HG02943 (cell line): ENCODE measurements around the gene SMIM36.
"Not testable (repeated sequence)": the region's sequence is repeated elsewhere in the genome, so short reads cannot be mapped to it uniquely, and the experiment has no call there.

Source experiments
- ATAC-seq: cut with Tn5 transposase; IDR thresholded peaks from one replicate; pipeline ENCODE4 v1.9.1; 2021; ENCODE audit warnings: mild to moderate bottlenecking, low read depth, moderate library complexity; ENCODE audit not compliant: unreplicated experiment

SMIM36 gene

DNA sequence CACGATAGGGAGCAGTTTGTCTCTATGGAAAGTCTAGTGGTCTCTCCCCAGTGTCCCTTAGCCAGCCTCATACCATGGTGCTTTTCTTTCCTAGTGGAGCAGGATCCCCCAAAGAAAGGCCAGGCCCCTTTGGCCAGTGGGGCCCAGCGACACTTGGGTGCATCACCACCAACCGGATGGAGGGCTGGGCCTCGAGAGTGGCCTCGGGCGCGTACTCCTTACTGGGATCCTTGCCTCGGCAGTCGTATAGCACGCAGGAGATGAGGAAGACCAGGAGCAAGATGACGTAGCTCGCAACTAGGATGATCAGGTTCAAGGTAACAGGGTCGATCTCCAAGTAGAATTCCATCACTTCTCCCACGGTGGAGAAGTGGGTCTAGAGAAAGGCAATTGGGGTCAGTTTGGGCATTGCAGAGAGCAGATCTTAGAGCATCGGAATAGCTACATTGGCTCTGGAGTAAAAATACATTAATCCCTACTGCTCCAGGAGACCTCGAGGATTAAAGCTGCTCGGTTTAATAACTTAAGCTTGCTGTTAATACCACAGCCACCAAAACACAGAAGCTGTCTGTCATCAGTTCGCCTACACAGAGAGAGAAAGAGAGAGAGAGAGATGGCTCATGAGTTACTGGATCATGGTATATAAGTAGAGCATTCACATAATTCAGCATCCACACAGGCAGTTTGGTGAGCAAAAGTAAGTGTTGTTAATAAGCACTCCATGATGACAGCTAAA, at the start of gene SMIM36:
SMIM36 (minus strand) TSS at position 467 of the 736 bp plus-strand sequence.
- ATAC-seq, result no peak

DNA sequence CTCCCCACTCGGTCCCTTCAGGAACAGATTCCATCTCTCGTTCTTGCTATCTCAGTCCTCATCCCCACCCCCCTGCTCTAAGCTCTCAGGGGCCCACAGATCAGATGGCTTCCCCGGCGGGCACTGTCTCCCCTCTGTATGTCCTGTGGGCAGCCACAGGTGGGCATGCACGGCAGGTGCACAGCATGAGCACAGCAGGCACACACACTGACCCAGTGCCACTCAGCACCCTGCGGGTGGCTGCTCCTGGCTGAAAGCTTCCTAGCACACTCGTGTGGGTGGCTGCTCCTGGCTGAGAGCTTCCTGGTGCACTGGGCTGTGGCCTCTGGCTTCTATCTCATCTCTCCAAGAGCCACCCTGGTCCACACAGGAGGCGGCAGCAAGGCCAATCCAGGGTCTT, 44.5 kb upstream of the SMIM36 start:
- ATAC-seq, result no peak

DNA sequence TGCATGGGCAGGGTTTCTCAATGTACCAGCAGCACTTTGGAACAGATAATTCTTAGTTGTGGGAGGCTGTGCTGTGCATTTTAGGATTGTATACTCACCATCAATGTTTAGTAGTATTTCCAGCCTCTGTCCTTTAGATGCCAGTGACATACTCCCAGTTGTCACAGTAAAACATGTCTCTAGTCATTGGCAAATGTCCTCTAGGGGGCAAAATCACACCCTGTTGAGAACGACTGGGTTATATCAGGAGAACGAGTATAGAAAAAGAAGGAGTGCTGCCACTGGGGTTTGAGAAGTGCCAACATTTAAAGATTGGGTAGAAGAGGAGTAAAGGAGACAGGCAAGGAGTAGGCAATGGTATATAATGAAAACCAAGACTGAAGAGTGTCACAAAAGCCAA, 37.9 kb upstream of the SMIM36 start:
- no peak for ATAC-seq

DNA sequence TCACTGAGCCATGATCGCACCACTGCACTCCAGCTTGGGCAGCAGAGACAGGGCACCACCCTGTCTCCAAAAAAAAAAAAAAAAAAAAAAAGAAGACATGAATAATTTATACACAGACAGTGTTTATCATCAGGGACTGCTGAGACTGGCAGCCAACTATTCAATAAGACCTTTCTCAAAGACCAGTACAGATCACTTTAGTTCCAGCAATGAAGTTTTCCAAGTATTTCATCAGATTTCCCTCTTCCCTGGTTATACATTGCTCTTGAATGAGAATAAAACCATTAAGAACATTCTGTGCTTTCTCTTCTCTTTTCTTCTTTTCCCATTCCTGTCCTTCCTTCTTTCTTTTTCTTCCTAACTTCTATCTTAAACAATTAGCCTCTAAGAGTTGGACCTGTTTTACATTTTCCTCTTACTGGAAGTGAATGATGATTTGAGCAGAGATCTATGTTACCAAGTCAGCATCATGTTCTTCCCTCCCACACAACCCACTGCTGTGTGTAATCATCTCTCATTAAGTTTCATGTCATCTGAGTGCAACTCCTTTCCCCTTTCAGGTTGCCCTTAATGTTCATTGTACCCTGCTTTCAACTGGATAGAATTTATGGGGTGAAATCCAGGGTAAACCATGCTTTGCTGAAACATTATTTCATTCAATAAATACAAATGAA, 35.9 kb upstream of the SMIM36 start:
- no peak for ATAC-seq

DNA sequence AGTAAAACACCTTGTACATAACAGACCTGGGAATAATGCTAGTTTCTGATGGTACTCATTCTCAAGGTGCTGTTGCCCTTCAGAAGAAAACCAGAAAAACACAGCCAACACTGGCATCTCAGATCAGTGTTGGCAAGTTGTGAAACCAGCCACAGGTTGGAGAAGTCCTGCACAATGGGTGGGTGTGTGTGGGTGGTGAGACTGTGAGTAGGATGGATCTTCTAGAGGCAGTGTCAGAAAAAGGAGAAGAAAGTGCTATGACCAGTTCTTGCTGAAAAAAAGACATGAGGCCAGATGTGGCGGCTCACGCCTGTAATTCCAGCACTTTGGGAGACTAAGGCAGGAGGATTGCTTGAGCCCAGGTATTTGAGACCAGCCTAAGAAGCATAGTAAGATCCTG, 35.2 kb upstream of the SMIM36 start:
- ATAC-seq, result no peak

DNA sequence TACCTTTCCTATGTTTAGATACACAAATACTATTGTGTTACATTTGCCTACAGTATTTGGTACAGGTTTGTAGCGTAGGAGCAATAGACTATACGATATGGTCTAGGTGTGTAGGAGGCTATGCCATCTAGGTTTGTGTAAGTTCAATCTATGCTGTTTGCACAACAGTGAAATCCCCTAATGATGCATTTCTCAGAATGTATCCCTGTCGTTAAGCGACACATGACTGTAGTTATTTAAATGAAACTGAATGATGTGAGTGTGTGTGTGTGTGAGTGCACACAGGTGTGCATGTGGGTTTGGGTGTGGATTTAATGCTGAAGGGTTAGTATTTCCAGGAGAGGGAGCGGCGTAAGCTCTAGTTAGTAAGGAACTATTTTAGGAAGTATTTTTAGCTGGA, 34.6 kb upstream of the SMIM36 start:
- ATAC-seq, result no peak

DNA sequence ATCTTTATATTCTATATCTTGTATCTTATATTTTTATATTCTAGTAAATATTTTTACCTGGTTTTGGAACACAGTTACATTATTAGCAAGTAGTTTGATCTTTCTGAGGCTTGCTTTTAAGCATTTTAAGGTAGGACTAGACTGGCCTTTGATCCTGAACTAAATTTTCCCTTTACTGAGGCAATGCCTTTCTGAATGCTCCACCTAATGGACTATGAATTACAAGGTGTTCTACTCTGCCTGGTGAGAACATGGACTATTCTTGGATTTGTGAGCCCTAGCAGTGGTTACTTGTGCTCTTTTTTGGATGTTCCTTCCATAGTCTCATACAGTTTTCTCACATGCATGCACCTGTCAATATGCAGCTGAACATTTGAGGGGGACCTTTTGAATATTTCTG, 32.5 kb upstream of the SMIM36 start:
- no peak for ATAC-seq

DNA sequence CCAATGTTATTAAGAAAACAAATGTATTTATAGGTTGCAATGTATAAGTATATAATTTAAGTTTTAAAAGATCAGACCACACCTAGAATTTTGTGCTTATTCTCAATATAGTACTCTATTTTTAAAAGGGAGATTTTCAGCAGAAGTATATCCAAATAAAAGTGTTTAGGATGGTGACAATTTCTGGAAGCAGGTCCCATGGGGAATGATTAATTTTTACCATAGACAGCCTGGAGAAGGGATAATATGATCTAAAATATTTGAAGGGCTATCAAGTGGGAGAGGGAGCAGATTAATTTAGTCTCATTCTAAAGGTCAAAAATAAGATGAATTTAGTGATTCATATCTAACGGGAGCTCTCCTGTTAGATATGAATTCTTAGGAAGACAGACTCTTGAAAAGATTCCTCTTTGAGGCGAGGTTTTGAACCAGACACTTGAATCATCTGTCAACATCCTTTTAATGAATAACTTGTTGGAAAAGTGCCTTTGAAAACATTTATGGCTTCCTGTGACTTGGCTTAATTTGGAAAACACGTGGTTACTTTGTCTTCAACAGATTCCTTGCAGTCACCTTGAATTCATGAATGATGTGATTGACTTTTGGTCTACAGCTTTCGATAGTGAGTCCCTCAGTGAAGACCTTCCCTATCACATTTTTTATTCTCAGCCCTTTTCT, 29.3 kb upstream of the SMIM36 start:
- ATAC-seq, result no peak

DNA sequence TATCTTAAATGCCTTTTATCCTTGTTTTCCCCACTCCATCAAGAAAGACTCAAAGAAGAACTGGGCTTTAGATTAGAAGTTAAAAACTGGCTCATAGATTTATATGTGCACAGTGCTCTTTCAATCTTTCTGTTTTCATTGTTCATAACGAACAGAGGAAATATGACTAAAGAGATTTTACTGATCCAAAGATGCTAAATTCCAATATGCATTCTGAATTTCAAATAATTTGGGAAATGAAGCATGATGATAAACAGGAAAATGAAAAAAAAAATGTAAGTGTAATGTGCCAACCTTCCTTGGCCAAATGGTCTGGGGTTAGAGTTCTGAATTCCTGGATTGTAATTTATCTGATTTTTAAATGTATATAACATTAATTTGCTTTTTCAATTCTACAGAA, 25.0 kb upstream of the SMIM36 start:
- ATAC-seq, result no peak

DNA sequence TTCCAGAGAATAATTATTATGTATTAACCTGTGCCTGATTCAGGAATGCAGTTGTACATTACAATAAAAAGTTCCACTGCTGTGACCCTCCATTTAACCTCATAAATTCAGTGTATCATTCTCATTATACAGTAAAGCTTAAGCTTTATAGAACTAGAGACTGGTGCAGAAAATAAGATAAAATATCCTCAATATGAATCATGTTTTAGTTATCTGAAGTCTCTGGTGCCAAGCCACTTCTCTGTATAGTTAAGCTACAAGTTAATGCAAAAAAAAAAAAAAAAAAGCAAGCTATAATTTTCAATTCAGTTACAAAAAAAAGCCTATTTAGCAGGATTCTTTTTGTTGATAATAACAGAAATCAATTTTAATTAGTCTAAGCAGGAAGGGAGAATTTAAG, 22.4 kb upstream of the SMIM36 start:
- ATAC-seq, result no peak

DNA sequence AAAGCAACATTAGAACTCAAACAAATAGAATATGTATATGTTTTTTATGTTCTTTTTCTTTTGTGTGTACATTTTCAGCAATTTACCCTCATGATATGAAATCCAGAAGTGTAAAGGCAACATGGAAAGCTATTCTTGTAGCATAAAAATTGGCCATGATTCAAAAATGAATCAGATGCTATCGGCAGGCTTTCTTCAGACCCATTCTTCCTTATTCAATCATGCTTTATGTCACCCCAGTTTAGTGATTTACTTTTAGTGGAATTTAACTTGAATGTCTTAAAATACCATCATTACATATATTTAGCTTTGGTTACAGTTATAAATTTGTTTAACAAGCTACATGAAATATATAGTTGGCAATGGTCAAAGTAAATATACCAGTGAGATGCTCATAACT, 21.4 kb upstream of the SMIM36 start:
- ATAC-seq, result no peak

DNA sequence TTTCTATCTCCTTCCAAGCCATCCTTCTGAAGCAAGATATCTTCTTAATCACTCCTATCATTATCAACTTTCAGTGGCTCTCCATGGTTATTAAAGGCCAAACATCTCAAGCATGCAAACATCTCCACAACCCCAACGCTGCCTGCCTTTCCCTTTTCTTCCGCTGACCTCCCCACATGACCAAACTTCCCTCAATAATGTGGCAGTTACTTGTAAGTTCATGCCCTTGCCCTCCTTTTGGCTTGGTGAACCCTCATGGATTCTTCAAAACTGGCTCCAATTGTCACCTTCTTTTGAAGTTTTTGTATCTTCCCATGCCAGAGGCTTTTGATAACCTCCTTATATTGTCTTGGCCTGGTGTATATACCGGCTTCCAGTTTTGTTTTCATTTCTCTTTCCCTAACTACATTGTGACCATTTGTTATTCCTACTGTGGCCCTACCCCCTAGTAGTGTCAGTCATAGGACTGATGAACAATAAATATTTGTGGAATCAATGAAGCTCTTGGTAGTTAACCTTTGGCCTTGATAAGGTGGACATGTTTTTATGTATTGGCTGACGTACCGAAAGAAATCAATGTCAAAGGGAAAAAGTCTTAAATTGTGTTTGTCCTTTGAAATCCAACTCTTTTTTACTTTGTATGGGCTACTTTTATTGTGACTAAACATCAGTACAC, 19.9 kb upstream of the SMIM36 start:
- no peak for ATAC-seq

DNA sequence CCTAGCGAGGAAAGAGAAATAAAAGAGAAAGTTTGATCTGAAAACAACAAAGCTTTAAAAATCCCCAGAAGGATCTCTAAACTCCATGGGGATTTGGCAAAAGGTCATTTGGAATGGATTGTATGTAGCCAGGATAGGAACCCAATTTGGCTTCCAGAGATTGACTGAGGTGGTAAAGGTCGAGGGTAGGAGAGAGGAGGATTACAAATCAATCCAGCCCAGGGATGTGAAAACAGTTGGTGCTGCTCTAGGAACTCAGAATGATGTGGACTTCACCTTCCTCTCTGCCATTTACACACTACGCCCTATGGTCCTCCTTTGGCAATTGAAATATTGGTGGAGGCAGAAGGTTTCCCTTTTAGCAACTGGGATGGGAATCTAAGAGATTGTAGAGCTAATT, 18.8 kb upstream of the SMIM36 start:
- ATAC-seq, result no peak

DNA sequence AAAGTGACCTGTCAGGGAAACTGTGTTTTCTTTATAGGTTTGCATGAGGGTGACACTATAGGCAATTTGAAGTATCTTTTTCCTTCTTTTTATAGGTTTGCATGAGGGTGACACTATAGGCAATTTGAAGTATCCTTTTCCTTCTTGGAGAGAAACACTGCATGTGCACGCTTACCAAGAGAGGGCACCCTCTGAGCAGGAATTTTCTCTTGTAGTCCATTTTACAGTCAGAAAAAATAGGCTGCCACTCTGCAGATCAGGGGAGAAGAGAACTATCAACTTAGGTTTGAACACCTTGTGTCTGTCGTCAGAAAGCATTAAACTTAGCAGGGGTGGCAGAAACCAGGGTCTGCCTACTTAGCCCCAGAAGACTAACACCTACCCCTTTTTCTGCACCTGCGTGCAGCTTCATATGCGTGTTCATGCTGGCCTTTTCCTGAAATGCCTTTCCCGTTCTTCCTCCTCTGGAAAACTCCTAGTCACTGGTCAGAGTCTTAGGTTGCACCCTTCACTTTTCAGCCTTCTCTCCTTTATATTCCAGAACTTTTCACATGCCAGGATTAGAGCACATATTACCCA, 16.4 kb upstream of the SMIM36 start:
- ATAC-seq, result no peak

DNA sequence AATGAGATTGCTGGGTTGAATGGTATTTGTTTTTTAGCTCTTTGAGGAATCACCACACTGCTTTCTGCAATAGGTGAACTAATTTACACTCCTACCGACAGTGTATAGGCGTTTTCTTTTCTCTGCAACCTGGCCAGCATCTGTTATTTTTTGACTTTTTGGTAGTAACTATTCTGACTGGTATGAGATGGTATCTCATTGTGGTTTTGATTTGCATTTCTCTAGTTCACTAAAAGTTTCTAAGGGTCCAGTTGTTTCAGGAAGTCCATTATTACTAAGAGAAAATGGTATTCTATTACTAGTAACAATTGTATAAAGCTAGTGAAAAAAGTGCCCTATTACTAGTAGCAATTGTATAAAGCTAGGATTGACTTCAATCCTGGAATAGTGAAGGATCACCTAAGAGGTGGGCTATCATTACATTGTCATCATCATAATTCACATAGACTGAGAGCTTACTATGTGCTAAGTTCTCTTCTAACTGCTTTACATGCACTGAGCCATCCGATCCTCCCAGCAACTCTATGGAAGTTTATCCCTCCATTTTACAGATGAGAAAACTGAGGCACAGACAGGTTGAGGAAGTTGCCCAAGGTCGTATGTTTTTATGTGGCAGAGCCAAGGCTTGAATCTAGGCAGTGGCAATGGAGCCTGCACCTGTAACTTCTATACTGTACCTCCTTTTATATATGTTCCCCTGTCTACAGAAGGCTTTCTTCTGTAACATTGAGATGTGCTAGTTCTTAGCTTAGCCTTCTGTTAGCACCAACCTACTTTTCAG, 13.4 kb upstream of the SMIM36 start:
- no peak for ATAC-seq

DNA sequence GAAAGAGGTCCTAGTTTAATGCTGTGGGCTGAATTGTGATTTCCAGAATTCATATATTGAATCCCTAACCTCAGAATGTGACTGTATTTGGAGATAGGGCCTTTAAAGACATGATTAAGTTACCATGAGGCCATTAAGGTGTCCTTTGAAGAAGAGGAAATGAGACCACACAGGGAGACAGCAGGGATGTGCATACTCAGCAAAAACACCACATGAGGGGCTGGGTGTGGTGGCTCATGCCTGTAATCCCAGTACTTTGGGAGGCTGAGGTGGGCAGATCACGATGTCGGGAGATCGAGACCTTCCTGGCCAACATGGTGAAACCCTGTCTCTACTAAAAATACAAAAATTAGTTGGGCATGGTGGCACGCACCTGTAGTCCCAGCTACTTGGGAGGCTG, 11.8 kb upstream of the SMIM36 start:
- ATAC-seq, result not testable (repeated sequence)

DNA sequence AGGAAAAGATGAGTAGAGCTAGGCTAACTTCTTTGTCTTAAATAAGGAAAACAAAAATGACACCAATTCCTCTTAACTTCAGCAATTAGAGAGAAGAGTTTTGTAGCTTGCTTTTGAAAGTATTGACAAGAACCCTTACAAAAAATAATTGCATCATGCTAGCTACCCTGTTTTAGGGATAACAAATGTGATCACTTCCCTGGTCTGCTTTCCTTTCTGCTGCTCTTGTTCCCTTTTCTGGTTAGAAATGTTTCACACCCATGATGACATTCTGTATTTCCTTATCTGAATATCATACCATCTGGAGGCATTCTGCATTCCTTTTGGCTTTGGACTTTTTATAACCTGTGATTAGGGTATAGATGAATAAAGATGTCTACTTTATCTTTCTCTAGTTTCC, 9.9 kb upstream of the SMIM36 start:
- ATAC-seq, result no peak

DNA sequence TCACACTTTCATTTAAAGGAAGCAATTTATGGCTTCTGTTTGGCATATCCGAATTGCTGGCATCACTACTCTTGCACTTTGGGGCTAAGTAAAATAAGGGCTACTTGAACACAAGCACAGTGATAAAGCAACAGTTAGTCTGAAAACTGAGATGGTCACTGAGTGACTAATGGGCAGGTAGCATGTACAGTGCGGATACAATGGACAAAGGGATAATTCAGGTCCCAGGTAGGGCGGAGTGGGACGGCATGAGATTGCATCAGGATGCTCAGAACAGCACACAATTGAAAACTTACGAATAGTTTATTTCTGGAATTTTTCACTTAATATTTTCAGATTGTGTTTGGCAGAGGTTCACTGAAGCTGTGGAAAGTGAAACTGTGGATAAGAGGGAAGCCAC, 9.2 kb upstream of the SMIM36 start:
- ATAC-seq, result no peak

DNA sequence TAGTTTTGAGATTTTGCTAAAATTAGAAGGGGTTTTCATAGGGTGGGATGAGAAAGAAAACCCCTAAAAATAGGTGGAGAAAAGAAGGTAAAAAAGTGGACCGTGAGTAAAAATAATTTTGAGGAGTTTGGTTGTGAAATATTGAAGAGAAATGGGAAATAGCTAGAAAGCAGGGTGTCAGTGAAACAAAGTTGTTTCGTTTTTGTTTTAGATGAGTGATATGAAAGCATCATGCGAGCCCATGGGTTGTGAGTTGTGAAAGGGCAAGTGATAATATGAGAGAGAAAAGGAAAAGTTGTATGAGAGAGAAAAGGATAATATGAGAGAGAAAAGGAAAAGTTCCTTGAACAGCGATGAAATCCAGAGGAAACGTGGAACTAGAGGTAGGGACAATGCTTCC, 7.3 kb upstream of the SMIM36 start:
- no peak for ATAC-seq

DNA sequence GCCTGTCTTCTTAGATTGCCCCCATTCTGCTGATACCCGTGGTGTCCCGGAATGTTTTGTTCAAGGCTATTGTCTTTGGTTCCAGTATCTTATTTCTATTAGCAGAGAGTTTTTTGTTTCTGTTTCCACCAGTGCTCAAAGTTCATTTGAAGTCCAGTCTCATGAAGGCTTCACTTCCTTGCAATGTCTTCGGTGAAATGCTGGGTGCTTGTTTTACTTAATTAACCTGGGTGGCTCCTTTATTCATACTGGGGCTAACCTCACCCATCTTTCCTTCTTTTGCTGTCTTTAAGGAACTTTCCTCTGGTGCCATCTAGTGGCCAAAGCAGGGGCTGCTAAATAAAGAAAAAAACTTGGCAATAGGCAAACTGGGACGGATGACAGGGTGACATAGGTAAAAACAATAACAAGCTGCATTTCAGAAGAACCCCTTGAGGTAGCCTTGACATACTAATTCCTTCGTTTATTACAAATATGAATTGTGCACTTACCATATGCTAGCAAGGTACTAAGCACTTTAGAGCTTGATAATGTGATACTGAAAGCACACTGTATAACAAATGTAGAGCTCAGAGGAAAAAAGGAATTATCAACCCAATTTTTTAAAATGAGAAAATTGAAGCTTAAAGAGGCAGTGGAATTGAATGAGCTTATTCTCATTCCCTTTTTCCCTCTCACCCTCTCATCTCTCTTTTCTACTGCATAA, 2.8 kb upstream of the SMIM36 start:
- no peak for ATAC-seq
